Measurements from ENCODE around the gene DNAI4. TPM values are rescaled to one million over a fixed set of nuclear protein-coding genes. Genes with fewer than 3 reads are reported as not detected.

Gene DNAI4
- total RNA-seq, 1 experiment from 2014 or later: 2.1 TPM

DNA sequence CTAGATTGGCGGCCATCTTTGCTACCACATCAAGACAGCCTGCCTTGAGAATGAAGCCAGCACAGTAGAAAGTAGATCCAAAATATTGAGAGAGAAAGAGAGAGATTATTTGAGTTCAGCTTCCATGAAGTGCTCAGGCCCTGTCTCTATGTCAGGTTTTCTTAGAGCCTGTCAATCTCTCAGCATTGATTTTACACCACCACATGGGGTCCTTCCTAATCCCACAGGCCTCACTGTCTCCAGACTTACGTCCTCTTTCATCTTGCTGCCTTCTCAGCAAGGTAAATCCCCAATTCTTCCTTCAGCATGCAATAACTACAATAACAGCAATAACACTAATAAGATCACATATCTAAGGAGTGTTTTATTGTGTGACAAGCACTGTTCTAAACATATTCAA is 151.4 kb downstream of the DNAI4 start:
- TF ChIP-seq ATF1 (CRISPR knock-in tag; IDR thresholded peaks at IDR 0.05): no peak
- TF ChIP-seq ELF4 (CRISPR knock-in tag; IDR thresholded peaks at IDR 0.05; ENCODE audit: low read depth): no peak
- no peak for TF ChIP-seq SMAD3 (CRISPR knock-in tag; IDR thresholded peaks at IDR 0.05; ENCODE audit: borderline replicate concordance)
- no peak for TF ChIP-seq ZNF138 (CRISPR knock-in tag; conservative IDR thresholded peaks at IDR 0.05)
- TF ChIP-seq NFATC4 (CRISPR knock-in tag; IDR thresholded peaks at IDR 0.05): no peak
- TF ChIP-seq, protein P1, sequence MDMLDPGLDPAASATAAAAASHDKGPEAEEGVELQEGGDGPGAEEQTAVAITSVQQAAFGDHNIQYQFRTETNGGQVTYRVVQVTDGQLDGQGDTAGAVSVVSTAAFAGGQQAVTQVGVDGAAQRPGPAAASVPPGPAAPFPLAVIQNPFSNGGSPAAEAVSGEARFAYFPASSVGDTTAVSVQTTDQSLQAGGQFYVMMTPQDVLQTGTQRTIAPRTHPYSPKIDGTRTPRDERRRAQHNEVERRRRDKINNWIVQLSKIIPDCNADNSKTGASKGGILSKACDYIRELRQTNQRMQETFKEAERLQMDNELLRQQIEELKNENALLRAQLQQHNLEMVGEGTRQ (CRISPR knock-in tag; IDR thresholded peaks at IDR 0.05): no peak
- no peak for TF ChIP-seq OVOL2 (CRISPR knock-in tag; IDR thresholded peaks at IDR 0.05; ENCODE audit: borderline replicate concordance)
- TF ChIP-seq, protein P2, sequence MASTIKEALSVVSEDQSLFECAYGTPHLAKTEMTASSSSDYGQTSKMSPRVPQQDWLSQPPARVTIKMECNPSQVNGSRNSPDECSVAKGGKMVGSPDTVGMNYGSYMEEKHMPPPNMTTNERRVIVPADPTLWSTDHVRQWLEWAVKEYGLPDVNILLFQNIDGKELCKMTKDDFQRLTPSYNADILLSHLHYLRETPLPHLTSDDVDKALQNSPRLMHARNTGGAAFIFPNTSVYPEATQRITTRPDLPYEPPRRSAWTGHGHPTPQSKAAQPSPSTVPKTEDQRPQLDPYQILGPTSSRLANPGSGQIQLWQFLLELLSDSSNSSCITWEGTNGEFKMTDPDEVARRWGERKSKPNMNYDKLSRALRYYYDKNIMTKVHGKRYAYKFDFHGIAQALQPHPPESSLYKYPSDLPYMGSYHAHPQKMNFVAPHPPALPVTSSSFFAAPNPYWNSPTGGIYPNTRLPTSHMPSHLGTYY (CRISPR knock-in tag; IDR thresholded peaks at IDR 0.05): no peak
- TF ChIP-seq CREM (CRISPR knock-in tag; IDR thresholded peaks at IDR 0.05): no peak
- DNase-seq (ENCODE audit: low spot score): no peak
- H3K36me3 Mint-ChIP-seq: no peaks in the 10 kb centered on the region
- CTCF ChIA-PET: no interaction called here
- no peaks in the 10 kb centered on the region for H3K27me3 Mint-ChIP-seq (ENCODE audit: low read depth)
- H3K4me1 Mint-ChIP-seq: no peaks in the 10 kb centered on the region
- no peaks in the 10 kb centered on the region for H3K9me3 Mint-ChIP-seq
- H3K4me3 Mint-ChIP-seq: no peak overlapping the region
- no peak for ATAC-seq
- no peak overlapping the region for H3K27ac Mint-ChIP-seq
- POLR2A ChIA-PET: no interaction called here

DNA sequence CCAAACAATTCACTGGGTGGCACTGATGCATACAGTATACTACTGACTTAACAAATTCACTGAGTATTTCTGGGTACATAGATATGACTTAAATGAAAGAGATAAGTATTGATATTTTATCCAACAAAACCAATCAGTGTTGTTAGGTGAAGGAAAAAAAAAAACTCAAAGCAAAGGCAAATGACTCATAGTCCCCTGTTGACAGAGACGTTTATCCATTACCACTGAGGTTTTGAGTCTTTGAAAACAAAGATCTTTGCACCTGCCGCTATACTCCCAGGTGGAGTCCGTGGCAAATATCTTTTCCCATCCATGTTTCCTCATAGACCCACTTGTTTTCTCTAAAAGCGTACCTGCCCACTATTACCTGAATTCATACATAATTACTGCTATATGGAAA is 154.0 kb downstream of the DNAI4 start:
- TF ChIP-seq ZNF396 (CRISPR knock-in tag; IDR thresholded peaks at IDR 0.05; ENCODE audit: borderline replicate concordance) (no peak), ETV6 (CRISPR knock-in tag; IDR thresholded peaks at IDR 0.05) (no peak), ZNF219 (CRISPR knock-in tag; IDR thresholded peaks at IDR 0.05; ENCODE audit: borderline replicate concordance) (no peak), EMX1 (CRISPR knock-in tag; IDR thresholded peaks at IDR 0.05) (no peak), SP1 (CRISPR knock-in tag; conservative IDR thresholded peaks at IDR 0.05) (no peak), ZNF121 (CRISPR knock-in tag; IDR thresholded peaks at IDR 0.05) (no peak), NFATC4 (CRISPR knock-in tag; IDR thresholded peaks at IDR 0.05) (no peak), IRF2 (CRISPR knock-in tag; IDR thresholded peaks at IDR 0.05; ENCODE audit: borderline replicate concordance, low read depth) (no peak), CREB1 (CRISPR knock-in tag; IDR thresholded peaks at IDR 0.05) (no peak), NR3C1 (CRISPR knock-in tag; conservative IDR thresholded peaks at IDR 0.05; ENCODE audit: low read depth) (no peak), TP53 (CRISPR knock-in tag; IDR thresholded peaks at IDR 0.05) (no peak), ZNF416 (CRISPR knock-in tag; IDR thresholded peaks at IDR 0.05) (no peak), MYBL2 (CRISPR knock-in tag; IDR thresholded peaks at IDR 0.05) (no peak), ELF4 (CRISPR knock-in tag; IDR thresholded peaks at IDR 0.05; ENCODE audit: low read depth) (no peak)
- TF ChIP-seq, protein P3, sequence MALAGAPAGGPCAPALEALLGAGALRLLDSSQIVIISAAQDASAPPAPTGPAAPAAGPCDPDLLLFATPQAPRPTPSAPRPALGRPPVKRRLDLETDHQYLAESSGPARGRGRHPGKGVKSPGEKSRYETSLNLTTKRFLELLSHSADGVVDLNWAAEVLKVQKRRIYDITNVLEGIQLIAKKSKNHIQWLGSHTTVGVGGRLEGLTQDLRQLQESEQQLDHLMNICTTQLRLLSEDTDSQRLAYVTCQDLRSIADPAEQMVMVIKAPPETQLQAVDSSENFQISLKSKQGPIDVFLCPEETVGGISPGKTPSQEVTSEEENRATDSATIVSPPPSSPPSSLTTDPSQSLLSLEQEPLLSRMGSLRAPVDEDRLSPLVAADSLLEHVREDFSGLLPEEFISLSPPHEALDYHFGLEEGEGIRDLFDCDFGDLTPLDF (CRISPR knock-in tag; IDR thresholded peaks at IDR 0.05): no peak
- TF ChIP-seq, protein P4, sequence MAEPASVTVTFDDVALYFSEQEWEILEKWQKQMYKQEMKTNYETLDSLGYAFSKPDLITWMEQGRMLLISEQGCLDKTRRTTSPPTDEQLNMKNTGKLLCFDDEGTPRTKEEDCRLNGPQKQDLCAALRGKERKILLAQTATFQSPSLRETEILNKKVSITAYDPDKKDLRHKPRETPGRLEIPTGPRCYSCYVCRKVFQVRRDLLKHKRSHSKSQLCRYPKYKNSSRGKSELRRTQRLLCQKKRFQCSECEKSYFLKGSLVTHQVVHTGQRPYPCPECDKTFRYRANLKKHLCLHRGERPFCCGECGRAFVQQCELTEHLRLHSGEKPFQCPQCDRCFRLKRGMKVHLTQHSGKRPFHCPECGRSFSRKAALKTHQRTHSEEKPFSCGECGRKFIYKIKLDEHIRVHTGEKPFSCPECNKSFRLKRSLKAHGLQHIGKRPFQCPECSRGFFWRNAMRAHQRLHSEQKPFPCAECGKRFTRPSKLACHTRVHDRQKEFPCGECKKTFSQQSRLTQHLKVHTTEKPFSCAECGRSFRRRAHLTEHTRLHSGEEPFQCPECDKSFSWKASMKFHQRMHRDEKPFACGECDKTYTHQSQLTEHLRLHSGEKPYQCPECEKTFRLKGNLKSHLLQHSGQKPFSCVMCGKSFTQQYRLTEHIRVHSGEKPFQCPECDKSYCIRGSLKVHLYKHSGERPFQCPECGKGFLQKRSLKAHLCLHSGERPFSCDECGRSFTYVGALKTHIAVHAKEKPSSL (CRISPR knock-in tag; conservative IDR thresholded peaks at IDR 0.05): no peak
- TF ChIP-seq, protein P5, sequence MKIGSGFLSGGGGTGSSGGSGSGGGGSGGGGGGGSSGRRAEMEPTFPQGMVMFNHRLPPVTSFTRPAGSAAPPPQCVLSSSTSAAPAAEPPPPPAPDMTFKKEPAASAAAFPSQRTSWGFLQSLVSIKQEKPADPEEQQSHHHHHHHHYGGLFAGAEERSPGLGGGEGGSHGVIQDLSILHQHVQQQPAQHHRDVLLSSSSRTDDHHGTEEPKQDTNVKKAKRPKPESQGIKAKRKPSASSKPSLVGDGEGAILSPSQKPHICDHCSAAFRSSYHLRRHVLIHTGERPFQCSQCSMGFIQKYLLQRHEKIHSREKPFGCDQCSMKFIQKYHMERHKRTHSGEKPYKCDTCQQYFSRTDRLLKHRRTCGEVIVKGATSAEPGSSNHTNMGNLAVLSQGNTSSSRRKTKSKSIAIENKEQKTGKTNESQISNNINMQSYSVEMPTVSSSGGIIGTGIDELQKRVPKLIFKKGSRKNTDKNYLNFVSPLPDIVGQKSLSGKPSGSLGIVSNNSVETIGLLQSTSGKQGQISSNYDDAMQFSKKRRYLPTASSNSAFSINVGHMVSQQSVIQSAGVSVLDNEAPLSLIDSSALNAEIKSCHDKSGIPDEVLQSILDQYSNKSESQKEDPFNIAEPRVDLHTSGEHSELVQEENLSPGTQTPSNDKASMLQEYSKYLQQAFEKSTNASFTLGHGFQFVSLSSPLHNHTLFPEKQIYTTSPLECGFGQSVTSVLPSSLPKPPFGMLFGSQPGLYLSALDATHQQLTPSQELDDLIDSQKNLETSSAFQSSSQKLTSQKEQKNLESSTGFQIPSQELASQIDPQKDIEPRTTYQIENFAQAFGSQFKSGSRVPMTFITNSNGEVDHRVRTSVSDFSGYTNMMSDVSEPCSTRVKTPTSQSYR (CRISPR knock-in tag; IDR thresholded peaks at IDR 0.05): no peak
- TF ChIP-seq, protein P6, sequence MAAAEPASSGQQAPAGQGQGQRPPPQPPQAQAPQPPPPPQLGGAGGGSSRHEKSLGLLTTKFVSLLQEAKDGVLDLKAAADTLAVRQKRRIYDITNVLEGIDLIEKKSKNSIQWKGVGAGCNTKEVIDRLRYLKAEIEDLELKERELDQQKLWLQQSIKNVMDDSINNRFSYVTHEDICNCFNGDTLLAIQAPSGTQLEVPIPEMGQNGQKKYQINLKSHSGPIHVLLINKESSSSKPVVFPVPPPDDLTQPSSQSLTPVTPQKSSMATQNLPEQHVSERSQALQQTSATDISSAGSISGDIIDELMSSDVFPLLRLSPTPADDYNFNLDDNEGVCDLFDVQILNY (CRISPR knock-in tag; IDR thresholded peaks at IDR 0.05): no peak
- TF ChIP-seq, protein P7, sequence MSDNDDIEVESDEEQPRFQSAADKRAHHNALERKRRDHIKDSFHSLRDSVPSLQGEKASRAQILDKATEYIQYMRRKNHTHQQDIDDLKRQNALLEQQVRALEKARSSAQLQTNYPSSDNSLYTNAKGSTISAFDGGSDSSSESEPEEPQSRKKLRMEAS (CRISPR knock-in tag; IDR thresholded peaks at IDR 0.05): no peak
- CTCF ChIA-PET: no interaction called here
- DNase-seq (ENCODE audit: low spot score) (no peak), ATAC-seq (no peak)
- no peaks in the 10 kb centered on the region for H3K9me3 Mint-ChIP-seq
- H3K36me3 Mint-ChIP-seq: no peaks in the 10 kb centered on the region
- H3K27ac Mint-ChIP-seq: no peak overlapping the region
- H3K27me3 Mint-ChIP-seq (ENCODE audit: low read depth): no peaks in the 10 kb centered on the region
- no peak overlapping the region for H3K4me3 Mint-ChIP-seq
- POLR2A ChIA-PET: no interaction called here
- H3K4me1 Mint-ChIP-seq: no peaks in the 10 kb centered on the region
